HG03095 (cell line): ENCODE data around the gene NDUFB8.

Experiments used
- ATAC-seq: cut with Tn5 transposase; IDR thresholded peaks from one replicate; pipeline ENCODE4 v1.9.1; 2021; ENCODE audit warnings: moderate library complexity; ENCODE audit not compliant: unreplicated experiment

The NDUFB8 gene

DNA sequence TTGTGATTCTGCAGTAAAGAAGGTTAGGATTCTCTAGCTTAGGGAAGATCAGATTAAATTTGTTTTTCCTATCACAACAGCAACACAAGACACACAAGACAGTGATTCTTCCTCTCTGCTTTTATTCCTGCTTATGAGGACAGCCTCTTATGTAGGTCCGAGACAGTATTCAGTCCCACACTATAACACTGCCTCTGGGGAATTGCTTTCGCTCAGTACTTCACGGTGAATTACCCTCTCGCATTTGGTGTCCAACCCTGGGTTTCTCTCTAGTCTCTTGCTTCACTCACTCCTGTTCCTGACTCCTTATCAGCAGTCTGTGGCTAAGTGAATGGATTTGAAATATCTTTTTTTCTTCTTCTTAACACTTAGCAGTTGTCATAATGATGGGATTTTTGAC is 7.8 kb upstream of the NDUFB8 start:
- no peak for ATAC-seq

DNA sequence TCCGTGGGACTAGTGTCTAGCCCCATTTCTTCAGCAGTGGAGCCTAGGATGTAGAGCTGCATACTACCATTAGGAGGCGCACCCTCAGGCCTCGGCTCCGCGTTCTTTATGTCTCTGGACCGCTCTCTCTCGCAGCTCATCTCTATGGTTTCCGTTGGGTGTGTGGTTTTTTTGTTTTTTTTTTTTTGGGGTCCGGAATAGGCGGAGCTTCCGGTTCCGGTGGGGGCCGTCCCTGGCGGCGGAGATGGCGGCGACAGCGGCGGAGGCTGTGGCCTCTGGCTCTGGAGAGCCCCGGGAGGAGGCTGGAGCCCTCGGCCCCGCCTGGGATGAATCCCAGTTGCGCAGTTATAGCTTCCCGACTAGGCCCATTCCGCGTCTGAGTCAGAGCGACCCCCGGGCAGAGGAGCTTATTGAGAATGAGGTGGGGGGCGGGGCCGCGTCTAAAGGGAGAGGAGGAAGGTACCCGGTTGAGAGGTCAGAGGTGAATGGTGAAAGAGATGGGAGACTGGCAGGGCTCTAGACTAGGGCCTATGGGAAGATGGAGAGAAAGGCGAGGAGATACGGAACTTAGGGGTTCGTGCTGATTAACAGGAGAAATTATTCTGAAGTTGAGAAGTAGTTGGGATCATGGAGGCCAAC is 6.2 kb upstream of the NDUFB8 start, which contains the start of gene HIF1AN:
Gene HIF1AN (plus strand): TSS at position 229 of the 639 bp plus-strand sequence. CDS start 16 bp downstream, at position 245.
- ATAC-seq: peak; percentile 95

DNA sequence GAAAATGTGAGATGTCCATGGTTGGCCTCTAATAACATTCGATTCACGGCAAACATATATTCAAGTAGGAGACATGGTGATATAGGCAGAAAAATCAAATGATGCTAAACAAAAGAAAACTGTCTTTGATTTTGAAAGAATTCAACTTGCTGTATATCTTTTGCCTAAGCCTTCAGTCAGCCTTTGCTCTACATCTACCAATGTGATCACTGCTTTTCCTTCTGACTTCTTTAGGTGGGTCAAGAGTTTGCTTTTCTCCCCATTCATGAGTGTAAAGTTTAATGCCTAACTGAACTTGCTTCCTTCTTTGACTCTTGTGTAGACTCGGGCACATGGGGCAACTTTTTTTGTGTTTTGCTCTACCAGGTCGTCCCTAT is 5.7 kb upstream of the NDUFB8 start:
- no peak for ATAC-seq

DNA sequence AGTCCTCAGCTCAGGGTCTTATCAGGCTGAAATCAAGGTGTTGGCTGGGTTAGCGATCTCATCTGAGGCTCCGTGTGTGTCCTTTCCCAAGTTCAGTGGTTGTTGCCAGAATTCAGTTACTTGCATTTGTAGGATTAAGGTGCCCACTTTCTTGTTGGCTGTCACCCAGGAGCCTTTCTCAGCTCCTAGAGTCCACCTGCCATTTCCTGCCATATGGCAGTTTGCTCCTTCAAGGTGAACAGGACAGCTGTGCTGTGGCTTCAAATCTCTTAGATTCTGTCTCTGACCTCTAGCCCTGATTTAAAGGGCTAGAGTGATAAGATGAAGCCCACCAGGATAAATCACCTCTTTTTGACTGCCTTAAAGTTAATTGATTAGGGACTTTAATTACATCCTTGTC is 5.1 kb upstream of the NDUFB8 start:
- no peak for ATAC-seq

DNA sequence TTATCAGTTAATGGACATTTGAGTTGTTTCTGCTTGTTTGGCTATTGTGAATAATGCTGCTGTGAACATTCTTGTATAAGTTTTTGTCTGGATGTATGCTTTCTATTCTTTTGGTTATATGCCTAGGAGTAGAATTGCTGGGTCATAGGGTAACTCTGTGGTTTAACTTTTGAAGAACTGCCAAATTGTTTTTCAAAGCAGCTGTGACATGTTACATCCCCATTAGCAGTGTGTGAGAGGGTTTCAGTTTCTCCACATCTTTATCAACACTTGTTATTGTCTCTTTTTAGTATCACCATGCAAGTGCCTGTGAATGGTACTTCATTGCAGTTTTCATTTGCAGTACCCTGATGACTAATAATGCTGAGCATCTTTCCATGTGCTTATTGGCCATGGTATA is 2.1 kb upstream of the NDUFB8 start:
- ATAC-seq: no peak

DNA sequence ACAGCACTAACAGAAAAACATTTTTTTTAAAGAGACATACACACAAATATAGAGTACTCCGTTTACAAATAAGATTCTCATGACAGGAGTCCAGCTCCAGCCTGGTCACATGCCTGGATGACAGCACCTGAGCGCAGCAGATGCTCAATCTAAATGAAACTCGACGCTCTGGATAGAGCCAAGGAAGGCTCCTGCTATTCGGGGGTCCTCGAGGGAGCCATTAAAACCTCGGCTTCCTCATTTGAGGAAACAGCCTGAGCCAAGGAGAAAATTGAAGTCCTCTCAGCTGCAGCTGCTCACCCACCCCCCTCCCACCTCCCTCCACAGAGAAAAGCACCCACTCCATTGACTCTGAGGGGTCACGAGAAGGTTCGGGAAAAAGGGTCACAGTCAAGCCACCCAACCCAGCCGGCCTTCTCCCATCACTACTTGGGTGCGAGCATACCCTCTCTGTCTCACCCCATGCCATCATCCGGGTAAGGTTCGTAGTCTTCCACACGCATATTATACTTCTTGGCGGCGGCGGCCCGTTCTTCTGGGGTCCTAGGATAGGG is 673 bp downstream of the NDUFB8 start:
- ATAC-seq: peak; percentile 17

DNA sequence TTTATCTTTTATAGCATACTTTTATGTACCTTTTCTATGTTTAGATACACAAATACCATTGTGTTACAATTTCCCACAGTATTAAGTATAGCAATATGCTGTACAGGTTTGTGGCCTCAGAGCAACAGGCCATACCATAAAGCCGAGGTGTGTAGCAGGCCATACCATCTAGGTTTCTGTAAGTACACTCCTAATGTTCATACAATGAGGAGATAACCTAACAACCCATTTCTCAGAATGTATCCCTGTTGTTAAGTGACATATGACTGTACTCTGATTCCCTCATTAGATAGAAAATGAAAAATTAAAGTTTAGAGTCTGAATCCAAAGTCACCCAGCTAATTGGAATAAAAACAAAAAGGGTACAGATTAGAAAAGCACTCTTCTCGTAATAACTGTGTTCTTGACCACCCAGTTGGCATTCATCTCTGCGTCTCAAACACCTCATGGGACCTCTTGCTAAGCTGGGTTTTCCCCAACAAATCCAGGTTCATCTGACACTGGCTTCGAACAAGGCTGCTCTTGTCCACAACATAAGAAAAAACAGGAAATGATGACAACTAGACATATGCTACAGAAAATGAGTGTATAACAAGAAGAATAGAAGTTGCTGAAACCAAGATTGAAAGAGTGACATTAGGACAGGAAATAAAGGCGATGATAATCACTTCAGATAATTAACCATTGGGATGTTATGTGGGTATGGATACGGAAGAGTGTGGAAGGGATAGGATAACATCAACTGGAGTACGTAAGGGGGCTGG is 1.4 kb downstream of the NDUFB8 start:
- no peak for ATAC-seq

DNA sequence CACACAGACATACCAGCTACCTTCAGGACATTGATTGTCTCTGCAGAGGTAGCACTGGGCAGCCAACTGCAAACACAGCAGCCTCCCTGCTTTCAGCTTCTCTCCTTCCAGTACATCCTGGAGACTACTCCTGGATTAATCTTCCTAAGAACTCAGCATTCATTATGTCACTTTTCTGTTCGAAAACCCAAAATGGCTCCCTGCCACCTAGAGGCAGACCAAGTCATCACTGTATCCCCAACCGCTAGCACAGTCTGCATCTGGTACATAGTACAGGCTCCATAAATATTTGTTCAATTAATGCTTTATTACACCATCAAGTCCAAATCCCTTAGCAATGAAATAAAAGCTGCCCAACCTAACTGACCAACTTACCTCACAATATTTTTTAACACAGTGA is 5.0 kb downstream of the NDUFB8 start:
- ATAC-seq: no peak

DNA sequence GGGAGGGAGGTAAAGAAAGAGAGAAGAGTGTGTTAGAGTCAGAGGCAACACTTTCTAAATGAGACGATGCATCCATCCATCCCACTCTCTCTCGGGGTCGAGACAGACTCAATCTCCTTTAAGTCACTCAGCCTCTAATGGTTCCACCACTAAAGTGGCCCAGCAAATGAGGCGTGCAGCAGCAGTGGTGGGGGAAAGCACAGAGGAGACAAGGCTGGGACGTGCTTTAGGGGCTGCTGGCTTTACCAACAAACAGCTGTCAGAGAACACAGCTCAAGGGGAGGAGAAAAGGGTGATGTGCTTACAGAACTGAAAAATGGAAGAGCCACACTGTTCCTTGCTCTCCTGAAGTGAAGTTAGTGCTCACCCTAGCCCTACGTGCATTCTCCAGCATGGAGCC is 5.5 kb downstream of the NDUFB8 start:
- no peak for ATAC-seq

DNA sequence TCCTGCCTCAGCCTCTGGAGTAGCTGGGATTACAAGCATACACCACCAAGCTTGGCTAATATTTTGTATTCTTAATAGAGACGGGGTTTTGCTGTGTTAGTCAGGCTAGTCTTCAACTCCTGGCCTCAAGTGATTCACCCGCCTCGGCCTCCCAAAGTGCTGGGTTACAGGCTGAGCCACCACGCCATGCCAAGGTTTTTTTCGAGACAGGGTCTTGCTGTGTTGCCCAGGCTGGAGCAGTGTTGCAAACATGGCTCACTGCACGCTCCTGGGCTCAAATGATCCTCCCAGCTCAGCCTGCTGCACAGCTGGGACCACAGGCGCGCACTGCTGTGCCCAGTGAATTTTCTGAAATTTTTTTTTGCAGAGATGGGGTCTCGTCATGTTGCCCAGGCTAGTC is 6.7 kb downstream of the NDUFB8 start:
- ATAC-seq: no peak

DNA sequence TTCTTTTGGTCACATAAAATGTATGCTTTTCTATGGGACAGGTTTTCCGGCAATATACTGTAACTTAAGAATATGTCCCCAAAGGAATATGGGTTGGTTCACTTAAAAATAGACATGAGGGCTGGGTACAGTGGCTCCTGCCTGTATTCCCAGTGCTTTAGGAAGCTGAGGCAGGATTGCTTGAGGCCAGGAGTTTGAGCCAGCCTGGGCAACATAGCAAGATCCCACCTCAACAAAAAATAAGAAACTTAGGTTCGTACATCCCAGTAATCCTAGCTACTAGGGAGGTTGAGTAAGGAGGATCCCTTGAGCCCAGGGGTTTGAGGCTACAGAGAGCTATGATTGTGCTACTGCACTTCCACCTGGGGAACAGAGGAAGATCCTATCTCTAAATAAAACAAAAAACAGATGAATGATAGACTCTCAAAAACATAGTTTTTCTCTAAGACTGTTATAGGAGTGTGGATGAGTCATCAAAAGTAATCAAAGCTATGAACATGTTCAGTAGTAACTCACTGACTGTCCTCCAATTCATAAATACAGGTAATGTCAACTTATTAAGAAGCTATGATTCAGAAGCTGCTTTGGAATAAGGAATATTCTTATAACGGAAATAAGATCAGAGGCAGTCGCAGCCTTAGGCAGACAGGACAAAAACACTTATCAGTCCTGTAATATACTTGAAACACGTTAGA is 7.4 kb downstream of the NDUFB8 start:
- no peak for ATAC-seq

DNA sequence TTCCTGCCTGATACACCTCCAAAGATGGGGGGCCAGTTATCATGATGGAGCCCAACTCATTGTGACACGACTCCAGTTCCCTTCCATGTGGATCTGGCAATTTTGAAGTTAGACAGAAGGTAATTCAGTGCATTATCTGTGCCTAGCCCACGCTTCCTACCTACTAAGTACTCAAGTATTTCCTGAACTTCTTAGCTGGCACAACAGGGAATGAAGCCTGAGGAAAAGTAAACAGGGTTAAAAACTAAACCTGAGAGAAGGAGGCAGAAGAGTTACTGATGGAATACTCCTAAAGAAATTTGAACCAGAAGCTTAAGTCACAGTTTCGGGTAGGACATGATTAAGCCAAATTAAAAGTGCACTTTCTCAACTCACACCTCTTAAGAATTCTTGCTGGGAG is 8.9 kb downstream of the NDUFB8 start:
- ATAC-seq: no peak

DNA sequence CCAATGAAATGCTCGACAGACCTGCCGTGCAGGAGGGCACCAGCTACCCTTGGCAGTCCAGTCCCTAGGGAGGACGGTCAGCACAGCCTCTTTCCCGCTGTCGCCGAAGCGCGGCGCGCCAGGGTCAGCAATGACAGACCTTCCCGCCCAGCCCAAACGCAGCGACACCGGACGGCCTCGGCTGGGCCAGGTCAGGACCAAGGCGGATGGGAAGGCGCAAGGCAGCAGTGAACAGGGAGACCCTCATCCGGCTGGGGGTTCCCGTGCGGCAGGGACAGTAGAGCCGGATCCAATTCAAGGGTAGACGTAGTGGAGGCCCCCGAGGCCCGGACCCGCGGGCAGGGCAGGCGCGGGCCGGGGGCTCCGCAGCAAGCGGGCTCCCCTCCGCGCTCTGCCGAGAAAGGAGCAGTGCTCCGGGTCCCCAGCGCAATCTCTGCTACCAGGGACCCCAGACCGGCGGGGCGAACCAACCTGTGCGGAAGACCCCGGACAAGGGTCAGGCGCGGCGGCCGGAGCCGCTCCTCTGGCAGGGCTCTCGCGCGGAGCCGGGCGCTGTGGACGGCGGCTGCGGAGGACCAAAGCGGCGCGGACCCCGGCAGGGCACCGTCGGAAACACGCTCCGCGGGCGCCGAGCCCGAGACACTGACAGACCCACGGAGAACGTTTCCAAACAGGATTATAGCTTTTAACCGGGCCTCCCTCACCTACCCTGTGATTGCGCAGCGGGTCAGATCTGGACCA is 10.2 kb downstream of the NDUFB8 start, which contains the start of gene SEC31B:
Gene SEC31B (minus strand): TSS at position 551 of the 741 bp plus-strand sequence. CDS start 2,909 bp downstream, outside the sequence.
- ATAC-seq: no peak

DNA sequence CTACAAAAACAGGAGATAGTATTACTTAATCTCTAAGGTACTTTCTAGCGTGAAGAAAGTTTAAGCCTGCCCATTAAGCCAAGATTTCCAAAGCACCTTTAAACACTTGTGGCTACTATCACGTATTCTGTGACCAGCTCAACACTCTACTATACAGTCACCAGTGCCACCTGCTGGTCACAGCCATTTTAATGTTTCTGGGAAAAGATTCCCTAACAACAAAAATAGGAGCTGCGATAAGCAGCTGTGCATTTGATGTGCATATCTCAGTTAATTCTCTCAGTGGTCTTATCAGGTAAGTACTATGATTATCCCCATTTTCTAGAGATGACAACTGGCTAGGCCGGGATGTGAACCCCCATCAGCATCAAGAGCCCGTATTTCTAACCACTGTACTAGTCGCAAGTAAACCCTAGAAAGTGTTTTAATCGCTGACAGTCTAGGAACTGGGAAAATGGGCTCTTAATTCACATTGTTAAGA is 10.9 kb downstream of the NDUFB8 start:
- ATAC-seq: no peak

DNA sequence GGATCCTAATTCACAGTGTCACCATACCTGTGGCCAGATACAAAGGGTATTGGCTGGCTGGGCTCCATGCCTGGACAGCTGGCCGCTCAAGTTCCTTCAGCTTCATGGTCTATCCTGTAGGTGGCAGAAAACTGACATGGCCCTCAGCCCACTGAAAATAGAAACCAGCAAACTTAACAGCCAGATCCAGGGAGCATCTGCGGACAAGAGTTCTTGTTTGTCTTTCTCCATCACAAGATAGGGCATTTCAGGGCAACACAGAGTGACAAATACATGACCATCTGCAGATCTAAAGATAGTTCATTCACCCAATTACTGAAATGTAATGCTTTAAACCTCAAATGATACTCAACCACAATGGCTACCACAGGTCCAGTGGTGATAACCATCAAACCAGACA is 12.8 kb downstream of the NDUFB8 start:
- no peak for ATAC-seq

DNA sequence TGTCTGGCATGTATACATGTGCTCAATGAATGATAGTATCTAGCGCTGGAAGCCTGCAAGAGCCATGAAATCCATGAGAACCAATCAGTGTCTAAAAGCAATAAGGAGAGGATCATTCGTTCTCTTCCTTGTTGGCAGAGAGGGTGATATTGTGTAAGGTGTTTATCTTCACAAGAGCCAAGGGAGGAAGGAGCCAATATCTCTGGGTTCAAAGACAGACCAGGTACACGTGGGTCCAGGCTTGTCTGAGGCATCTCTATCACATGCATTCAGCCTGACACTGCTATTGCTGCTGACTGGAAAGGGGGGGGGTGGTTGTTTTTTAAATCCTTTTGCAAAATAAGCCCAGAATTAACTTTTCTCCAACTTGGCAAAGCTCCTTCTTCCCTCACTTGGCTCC is 14.1 kb downstream of the NDUFB8 start:
- no peak for ATAC-seq

DNA sequence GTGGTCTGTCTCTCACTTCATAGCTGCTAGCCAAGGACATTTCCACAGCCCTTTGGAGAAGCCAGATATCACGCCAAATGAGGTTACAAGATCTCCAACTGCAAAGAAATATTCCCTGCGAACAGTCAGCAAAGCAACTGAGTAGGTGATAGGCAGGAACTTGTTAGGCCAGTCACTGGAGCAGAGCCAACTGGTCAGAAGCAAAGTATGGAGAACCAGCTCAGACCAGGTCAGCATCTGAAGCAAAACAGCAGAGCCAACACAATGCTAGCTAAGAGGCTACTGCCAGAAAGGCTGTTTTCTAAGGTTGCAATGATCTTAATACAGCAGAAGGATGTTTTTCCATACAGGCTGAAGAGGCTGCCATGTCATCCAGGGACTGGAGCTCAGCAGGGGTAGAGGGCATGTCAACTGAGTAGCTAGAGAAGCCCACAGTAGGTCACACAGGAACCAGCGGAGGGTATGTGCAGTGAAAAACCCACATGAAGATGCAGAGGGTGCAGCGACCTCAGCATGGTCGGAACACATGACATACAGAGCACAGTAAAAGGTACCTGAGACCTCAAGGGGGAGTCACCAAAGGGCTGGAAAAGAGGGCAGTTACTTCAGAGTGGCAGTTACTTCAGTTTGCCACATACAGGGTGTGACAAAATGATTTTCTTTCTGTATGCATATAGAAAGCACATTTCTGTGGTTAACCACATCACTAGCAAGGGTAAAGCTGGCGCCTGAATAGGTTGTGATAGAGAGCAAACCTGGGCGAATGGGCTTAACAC is 18.9 kb downstream of the NDUFB8 start:
- ATAC-seq: no peak

DNA sequence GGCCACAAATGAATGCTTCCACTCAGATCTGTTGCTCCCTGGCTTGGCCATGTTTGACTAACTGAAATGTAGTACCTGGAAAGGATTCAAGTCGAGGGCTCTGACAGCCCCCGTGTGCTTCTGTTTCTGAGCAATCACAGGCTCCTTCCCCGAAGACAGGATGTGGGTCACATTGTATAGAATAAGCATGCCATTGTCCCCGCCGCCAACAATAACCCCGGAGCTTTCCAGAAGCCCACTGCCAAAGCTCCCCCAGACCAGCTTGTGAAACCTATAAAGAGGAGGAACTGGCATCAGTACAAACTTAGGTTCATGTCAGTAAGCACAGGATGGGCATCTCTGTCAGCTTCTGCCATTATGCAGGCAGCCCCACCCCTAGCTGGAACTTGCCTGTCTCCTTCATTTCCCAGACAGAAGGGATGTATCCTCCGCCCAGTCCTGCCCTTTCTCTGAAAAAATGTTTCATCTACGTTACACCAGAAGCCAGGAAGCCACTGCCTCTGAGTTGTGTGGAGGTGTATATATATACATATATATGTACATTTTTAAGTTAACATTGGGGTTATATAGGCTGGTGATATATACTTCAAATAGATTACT is 20.3 kb downstream of the NDUFB8 start:
- ATAC-seq: no peak

DNA sequence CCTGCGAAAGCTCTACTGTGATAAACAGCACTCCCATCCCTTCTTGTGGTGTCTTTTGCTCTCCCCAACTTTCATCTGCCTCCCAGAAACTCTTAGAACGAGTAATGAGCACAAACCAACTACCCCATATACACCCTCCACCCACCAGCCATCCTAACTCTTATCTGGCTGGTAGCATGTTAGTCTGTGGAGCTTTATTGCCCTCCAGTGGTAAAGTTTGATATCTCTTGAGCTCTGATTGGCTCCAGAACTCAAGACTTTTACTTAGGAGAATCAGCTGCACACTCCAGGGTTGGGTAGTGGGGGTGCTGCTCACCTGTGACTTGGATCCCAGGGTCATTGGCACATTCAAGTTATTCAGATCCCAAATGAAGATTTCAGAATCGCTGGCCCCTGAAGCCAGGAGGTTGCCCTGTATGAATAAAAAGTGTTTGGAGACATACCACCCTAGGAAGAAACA is 20.9 kb downstream of the NDUFB8 start:
- ATAC-seq: no peak

DNA sequence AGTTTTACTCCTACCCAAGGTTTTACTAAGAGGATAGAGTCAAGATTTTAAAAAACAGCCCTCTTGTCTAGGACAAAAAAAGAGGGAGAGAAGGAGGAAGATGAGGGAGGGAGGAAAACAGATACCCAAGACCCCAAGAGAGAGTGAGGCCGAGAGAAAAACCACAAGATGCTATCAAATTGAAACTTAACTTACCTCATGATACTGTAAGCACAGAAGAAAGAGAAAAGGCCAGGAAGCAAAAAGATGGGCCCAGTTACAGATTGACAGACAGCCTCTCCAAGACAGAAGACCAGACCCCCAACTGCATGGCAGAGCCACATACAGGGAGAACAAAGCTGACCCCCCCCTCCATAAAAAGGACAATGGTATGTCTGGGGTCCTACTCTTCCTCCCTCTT is 21.4 kb downstream of the NDUFB8 start:
- ATAC-seq: no peak
